BLaER1 treated with 17β-estradiol and CSF1 and Interleukin-3, amounts not matched to agents 10 nM and 100 nM (cell line): Measurements from ENCODE around the gene PRR9.
A peak's percentile ranks its signal among the peaks of the same experiment; 100 is the strongest.

Experiments used
- H3K27ac ChIP-seq, 11 experiments: shearing (Covaris generic); formaldehyde crosslinking; 2 replicates each; pipeline ENCODE4 v1.8.1; 2022
- H3K27me3 ChIP-seq, 11 experiments: shearing (Covaris generic); formaldehyde crosslinking; 2 replicates each; pipeline ENCODE4 v1.8.1; 2022
- H3K36me3 ChIP-seq, 11 experiments: shearing (Covaris generic); formaldehyde crosslinking; 2 replicates each; pipeline ENCODE4 v1.8.1; 2022
- H3K4me1 ChIP-seq, 10 experiments: shearing (Covaris generic); formaldehyde crosslinking; 2 replicates each; pipeline ENCODE4 v1.8.1; 2022
- H3K4me2 ChIP-seq, 11 experiments: shearing (Covaris generic); formaldehyde crosslinking; 2 replicates each; pipeline ENCODE4 v1.8.1; 2022
- H3K4me3 ChIP-seq, 10 experiments: shearing (Covaris generic); formaldehyde crosslinking; 2 replicates each; pipeline ENCODE4 v1.8.1; 2022
- H3K9ac ChIP-seq, 11 experiments: shearing (Covaris generic); formaldehyde crosslinking; 2 replicates each; pipeline ENCODE4 v1.8.1; 2022
- H3K9me3 ChIP-seq, 11 experiments: shearing (Covaris generic); formaldehyde crosslinking; replicated peaks in 1 of 11; 2 replicates each; pipeline ENCODE4 v1.8.1; 2022
- H4K20me1 ChIP-seq, 11 experiments: shearing (Covaris generic); formaldehyde crosslinking; 2 replicates each; pipeline ENCODE4 v1.8.1; 2022
- Cebpa-rat ChIP-seq, 11 experiments: shearing (Covaris generic); IDR thresholded peaks; 2 replicates each; pipeline ENCODE4 v1.8.1; 2022

Gene PRR9

GRCh38 chr1:153253693-153254092 is 36.3 kb downstream of the PRR9 start:
- Histone ChIP-seq H3K4me2 (peak overlapping the region in 8 of 11 experiments; percentile 5 to 82 (median 48); a peak in 15 of 22 replicates), H3K9me3 (no peaks in the 10 kb centered on the region), H4K20me1 (no peaks in the 10 kb centered on the region), H3K27ac (no peak overlapping the region), H3K4me3 (no peak overlapping the region), H3K4me1 (peaks cover 19 to 49% (median 41%) of the 10 kb centered on the region in 10 experiments), H3K9ac (no peak overlapping the region), H3K36me3 (no peaks in the 10 kb centered on the region), H3K27me3 (peaks cover 0 to 3% (median 0%) of the 10 kb centered on the region in 11 experiments; a peak in 1 of 22 replicates)
- TF ChIP-seq Cebpa-rat (IDR thresholded peaks at IDR 0.05), result no peak

GRCh38 chr1:153259387-153259786 is 42.0 kb downstream of the PRR9 start, which contains the start of gene LORICRIN:
TSS of gene LORICRIN (plus strand) at chr1:153259687. CDS start at chr1:153260950, 1,263 bp downstream.
- H3K9ac ChIP-seq, result no peak within 1 kb of the TSS
- no peak for TF ChIP-seq Cebpa-rat (IDR thresholded peaks at IDR 0.05)
- peaks cover 31 to 43% (median 37%) of the 10 kb centered on the region in 10 experiments for H3K4me1 ChIP-seq
- no peaks in the 10 kb centered on the region for H3K36me3 ChIP-seq
- peaks cover 0 to 25% (median 3%) of the 10 kb centered on the region in 11 experiments; a peak in 6 of 22 replicates for H4K20me1 ChIP-seq
- peak within 1 kb of the TSS in 1 of 10 experiments; percentile 64; a peak in 1 of 20 replicates for H3K4me3 ChIP-seq
- peaks cover 0 to 1% (median 0%) of the 10 kb centered on the region in 11 experiments; a peak in 2 of 22 replicates for H3K9me3 ChIP-seq
- H3K4me2 ChIP-seq, result peak within 1 kb of the TSS; percentile 90 to 100 (median 99); a peak in 21 of 22 replicates
- H3K27ac ChIP-seq, result no peak within 1 kb of the TSS
- H3K27me3 ChIP-seq, result peaks cover 29 to 58% (median 52%) of the 10 kb centered on the region in 11 experiments

GRCh38 chr1:153260585-153261280 is 43.3 kb downstream of the PRR9 start:
- TF ChIP-seq Cebpa-rat (IDR thresholded peaks at IDR 0.05), result no peak
- Histone ChIP-seq H3K36me3 (no peaks in the 10 kb centered on the region), H3K9me3 (peaks cover 0 to 8% (median 0%) of the 10 kb centered on the region in 11 experiments; a peak in 2 of 22 replicates), H3K27ac (peak overlapping the region in 8 of 11 experiments; percentile 8 to 52 (median 39); a peak in 9 of 22 replicates), H3K4me2 (peak overlapping the region; percentile 90 to 100 (median 99)), H3K9ac (peak overlapping the region; percentile 46 to 72 (median 67); a peak in 20 of 22 replicates), H4K20me1 (peaks cover 0 to 25% (median 3%) of the 10 kb centered on the region in 11 experiments; a peak in 6 of 22 replicates), H3K27me3 (peaks cover 31 to 62% (median 55%) of the 10 kb centered on the region in 11 experiments), H3K4me1 (peaks cover 31 to 43% (median 37%) of the 10 kb centered on the region in 10 experiments), H3K4me3 (peak overlapping the region; percentile 57 to 74 (median 64))

- peak overlapping the region; percentile 90 to 100 (median 99) for H3K4me2 ChIP-seq
Observed at GRCh38 chr1:153261281-153262069, 44.1 kb downstream of the PRR9 start.

GRCh38 chr1:153262070-153262366 is 44.6 kb downstream of the PRR9 start:
- Histone ChIP-seq H3K9me3 (peaks cover 0 to 8% (median 0%) of the 10 kb centered on the region in 11 experiments; a peak in 2 of 22 replicates), H4K20me1 (peaks cover 0 to 25% (median 3%) of the 10 kb centered on the region in 11 experiments; a peak in 6 of 22 replicates), H3K36me3 (no peaks in the 10 kb centered on the region), H3K4me1 (peaks cover 31 to 43% (median 37%) of the 10 kb centered on the region in 10 experiments), H3K4me2 (peak overlapping the region; percentile 90 to 100 (median 99)), H3K9ac (peak overlapping the region in 10 of 11 experiments; percentile 46 to 72 (median 67); a peak in 16 of 22 replicates), H3K27ac (no peak overlapping the region), H3K4me3 (peak overlapping the region; percentile 57 to 74 (median 64)), H3K27me3 (peaks cover 31 to 62% (median 55%) of the 10 kb centered on the region in 11 experiments)
- no peak for TF ChIP-seq Cebpa-rat (IDR thresholded peaks at IDR 0.05)

More at GRCh38 chr1:153261281-153262069, 44.1 kb downstream of the PRR9 start:
- Histone ChIP-seq H3K4me3 (peak overlapping the region; percentile 57 to 74 (median 64)), H3K36me3 (no peaks in the 10 kb centered on the region), H3K27me3 (peaks cover 31 to 62% (median 55%) of the 10 kb centered on the region in 11 experiments), H3K9me3 (peaks cover 0 to 8% (median 0%) of the 10 kb centered on the region in 11 experiments; a peak in 2 of 22 replicates), H3K4me1 (peaks cover 31 to 43% (median 37%) of the 10 kb centered on the region in 10 experiments), H3K9ac (peak overlapping the region; percentile 46 to 72 (median 67); a peak in 21 of 22 replicates), H4K20me1 (peaks cover 0 to 25% (median 3%) of the 10 kb centered on the region in 11 experiments; a peak in 6 of 22 replicates), H3K27ac (peak overlapping the region in 9 of 11 experiments; percentile 8 to 52 (median 38); a peak in 13 of 22 replicates)
- no peak for TF ChIP-seq Cebpa-rat (IDR thresholded peaks at IDR 0.05)

GRCh38 chr1:153262462-153263157 is 45.2 kb downstream of the PRR9 start:
- TF ChIP-seq Cebpa-rat (IDR thresholded peaks at IDR 0.05), result no peak
- H3K4me2 ChIP-seq, result peak overlapping the region; percentile 90 to 100 (median 99)
- H4K20me1 ChIP-seq, result peaks cover 0 to 25% (median 3%) of the 10 kb centered on the region in 11 experiments; a peak in 6 of 22 replicates
- H3K4me1 ChIP-seq, result peaks cover 31 to 43% (median 37%) of the 10 kb centered on the region in 10 experiments
- H3K36me3 ChIP-seq, result no peaks in the 10 kb centered on the region
- no peak overlapping the region; a peak in 1 of 22 replicates for H3K9ac ChIP-seq
- peaks cover 31 to 62% (median 55%) of the 10 kb centered on the region in 11 experiments for H3K27me3 ChIP-seq
- peak overlapping the region in 8 of 10 experiments; percentile 57 to 74 (median 65); a peak in 16 of 20 replicates for H3K4me3 ChIP-seq
- peaks cover 0 to 8% (median 0%) of the 10 kb centered on the region in 11 experiments; a peak in 2 of 22 replicates for H3K9me3 ChIP-seq
- H3K27ac ChIP-seq, result no peak overlapping the region

GRCh38 chr1:153265457-153265856 is 48.1 kb downstream of the PRR9 start:
- peaks cover 27 to 34% (median 31%) of the 10 kb centered on the region in 10 experiments for H3K4me1 ChIP-seq
- H3K36me3 ChIP-seq, result no peaks in the 10 kb centered on the region
- H3K4me2 ChIP-seq, result no peak overlapping the region
- peaks cover 0 to 8% (median 0%) of the 10 kb centered on the region in 11 experiments; a peak in 2 of 22 replicates for H3K9me3 ChIP-seq
- no peak for TF ChIP-seq Cebpa-rat (IDR thresholded peaks at IDR 0.05)
- peaks cover 0 to 13% (median 3%) of the 10 kb centered on the region in 11 experiments; a peak in 5 of 22 replicates for H4K20me1 ChIP-seq
- no peak overlapping the region for H3K27ac ChIP-seq
- H3K9ac ChIP-seq, result no peak overlapping the region
- H3K27me3 ChIP-seq, result peaks cover 31 to 45% (median 40%) of the 10 kb centered on the region in 11 experiments
- H3K4me3 ChIP-seq, result no peak overlapping the region
